C4-2B (cell line): ENCODE measurements around the gene ELOVL4.
A peak's percentile ranks its signal among the peaks of the same experiment; 100 is the strongest.

Experiments used
- H3K27ac ChIP-seq: fragments of 450-650 bp; 2 replicates; pipeline ENCODE4 v1.5.1; 2017
- ZFX ChIP-seq: fragments of 450-650 bp; IDR thresholded peaks from 2 replicates; pipeline ENCODE4 v1.6.1; 2017
- TF ChIP-seq, protein P1 (sequence below): fragments of 450-650 bp; conservative IDR thresholded peaks from 2 replicates; pipeline ENCODE4 v1.5.1; 2017; ENCODE audit warnings: mild to moderate bottlenecking

Gene ELOVL4

DNA sequence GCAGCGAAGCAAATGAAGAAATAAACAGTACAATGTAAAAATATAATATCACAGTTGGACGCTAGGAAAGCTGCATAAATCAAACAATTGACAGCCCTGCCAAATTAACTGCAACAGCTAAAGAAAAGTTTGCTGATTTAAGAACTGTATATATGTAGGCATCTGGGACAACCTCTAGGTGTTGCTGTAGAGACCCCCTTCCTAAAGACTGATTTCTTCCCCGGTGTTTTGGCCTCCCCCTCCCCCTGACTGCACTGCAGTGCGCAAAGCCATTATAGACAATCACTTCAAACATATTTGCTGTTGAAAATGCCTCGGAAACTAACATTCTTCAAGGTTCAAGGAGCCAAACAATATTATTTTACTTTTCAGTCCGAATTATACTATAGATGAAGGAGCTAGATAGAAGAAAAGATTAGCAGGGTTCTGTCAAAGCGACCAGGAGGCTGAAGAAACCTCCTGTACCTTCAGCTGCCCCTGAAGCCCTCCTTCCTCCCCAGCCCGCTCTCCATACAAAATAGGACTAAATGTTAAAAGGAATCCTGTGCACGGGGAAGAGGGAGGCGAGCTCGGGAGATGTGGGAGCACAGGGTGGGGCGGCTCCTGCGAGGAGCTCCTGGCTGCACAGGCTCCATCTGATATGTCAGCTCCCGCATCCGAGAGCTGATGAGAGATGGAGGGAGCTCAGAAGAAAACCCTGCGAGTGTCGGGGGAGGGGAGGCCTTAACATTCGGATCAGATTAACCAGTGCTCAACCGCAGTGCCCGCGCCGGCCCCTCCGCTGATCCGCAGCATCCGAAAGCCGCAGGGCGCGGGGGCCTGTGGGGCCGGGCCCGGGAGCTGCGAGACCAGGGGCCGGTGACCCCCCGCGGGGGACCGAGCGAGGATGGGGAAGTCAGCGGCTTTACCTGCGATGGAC lies 822 bp downstream of the ELOVL4 start:
- no peak for TF ChIP-seq ZFX
- TF ChIP-seq, protein P1, sequence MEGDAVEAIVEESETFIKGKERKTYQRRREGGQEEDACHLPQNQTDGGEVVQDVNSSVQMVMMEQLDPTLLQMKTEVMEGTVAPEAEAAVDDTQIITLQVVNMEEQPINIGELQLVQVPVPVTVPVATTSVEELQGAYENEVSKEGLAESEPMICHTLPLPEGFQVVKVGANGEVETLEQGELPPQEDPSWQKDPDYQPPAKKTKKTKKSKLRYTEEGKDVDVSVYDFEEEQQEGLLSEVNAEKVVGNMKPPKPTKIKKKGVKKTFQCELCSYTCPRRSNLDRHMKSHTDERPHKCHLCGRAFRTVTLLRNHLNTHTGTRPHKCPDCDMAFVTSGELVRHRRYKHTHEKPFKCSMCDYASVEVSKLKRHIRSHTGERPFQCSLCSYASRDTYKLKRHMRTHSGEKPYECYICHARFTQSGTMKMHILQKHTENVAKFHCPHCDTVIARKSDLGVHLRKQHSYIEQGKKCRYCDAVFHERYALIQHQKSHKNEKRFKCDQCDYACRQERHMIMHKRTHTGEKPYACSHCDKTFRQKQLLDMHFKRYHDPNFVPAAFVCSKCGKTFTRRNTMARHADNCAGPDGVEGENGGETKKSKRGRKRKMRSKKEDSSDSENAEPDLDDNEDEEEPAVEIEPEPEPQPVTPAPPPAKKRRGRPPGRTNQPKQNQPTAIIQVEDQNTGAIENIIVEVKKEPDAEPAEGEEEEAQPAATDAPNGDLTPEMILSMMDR, result peak; percentile 21
- no peak overlapping the region for H3K27ac ChIP-seq

DNA sequence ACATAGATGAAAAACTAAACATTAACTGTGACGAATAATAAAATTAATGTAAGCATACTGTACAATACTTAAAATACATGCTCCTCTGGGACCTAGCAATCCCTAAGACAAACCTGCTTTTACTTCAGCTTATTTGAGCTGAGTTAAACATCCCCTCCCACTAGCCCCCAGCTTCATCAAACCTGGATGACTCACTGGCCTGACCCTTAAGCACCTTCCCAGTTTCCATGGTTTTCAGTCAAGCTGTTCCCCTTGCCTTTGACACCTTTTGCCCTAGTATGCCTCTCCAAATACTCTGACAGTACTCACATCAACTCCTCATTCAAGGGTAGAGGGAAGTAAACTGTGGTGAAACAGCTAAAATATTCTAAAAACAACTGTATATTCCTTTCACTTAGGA lies 4.2 kb downstream of the ELOVL4 start:
- TF ChIP-seq, protein P1, result no peak
- no peak for TF ChIP-seq ZFX
- no peak overlapping the region for H3K27ac ChIP-seq

DNA sequence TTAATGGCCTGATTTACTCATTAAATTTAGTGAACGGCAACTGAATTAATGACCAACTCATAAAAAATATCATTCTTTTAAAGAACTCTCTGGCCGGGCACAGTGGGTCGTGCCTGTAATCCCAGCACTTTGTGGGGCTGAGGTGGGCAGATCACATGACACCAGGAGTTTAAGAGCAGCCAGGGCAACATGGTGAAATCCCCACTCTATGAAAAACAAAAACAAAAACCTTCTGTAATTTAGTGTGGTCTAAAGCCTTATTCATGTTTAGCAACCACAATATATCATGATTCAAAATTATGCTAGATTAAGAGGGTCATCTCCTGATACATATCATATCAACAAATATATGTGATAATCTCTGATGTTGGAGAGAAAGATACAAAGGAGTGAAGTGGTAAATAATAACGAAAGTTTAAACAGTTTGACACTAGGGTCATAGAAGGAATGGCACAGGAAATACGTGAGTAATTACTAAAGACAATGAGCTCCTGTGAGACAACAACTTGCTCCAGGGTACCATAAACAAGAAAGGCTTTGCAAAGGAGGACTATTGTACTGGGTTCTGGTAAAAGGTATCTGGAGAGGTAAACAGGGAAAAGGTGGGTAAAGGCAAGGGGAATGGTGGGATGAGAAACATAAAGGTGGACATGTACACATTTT lies 5.7 kb downstream of the ELOVL4 start:
- TF ChIP-seq, protein P1, result no peak
- no peak for TF ChIP-seq ZFX
- H3K27ac ChIP-seq, result no peak overlapping the region

DNA sequence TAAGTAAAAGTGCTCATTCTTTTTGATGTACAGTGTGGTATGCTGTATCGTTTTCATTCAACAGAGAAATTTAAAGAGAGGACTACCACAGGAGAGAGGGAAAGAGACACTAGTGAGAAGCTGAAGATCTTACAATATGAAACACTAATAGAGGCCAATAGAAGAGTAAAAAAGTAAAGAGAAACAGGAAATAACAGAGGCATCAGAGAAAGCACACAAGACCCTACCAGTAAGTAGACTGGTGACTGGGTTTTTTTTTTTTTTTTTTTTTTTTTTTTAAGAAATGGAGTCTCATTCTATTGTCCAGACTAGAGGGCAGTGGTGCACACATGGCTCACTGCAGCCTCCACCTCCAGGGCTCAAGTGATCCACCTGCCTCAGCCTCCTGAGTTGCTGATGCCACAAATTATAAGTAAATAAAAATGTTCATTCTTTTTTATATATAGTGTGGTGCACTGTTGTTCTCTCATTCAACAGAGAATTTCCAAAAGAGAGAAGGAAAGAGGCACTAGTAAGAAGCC lies 18.8 kb downstream of the ELOVL4 start:
- no peak for TF ChIP-seq ZFX
- TF ChIP-seq, protein P1, result peak; percentile 18
- no peak overlapping the region for H3K27ac ChIP-seq

DNA sequence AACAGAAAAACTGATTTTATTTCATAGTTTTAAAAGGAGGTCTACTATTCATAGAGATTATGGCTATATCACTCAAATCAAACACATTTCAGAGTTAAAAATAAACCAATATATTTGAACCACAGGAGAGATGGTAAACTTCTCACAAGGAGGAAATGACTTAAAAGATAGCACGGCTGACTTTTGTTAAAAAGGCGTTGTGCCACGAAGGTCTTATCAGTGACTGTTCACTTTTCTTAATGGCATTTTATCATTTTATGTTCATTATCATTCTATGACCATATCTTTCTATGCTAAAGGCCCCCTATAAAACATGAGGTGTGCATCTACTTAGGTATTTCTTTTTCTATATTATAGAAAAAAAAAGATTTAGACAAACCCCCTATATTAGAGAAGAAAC lies 19.6 kb downstream of the ELOVL4 start:
- TF ChIP-seq ZFX, result no peak
- TF ChIP-seq, protein P1, result no peak

DNA sequence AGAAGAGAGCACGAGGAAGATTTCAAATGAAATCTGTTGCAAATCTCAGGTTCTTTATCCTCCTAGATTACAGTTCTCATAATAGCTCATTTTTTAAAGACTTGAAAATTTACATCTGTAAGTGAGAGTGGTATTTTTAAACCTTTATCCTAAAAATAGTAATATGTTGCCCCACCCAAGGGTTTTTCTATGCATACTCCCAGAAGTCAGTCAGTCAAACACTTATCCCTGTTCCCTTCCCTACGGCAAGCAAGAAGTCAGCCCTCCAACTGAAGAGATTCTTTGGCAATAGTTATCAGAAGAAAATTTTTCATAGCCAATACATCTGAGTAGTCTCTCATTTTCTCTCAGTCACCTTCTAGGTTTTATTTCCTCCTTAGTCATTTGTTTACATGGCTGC lies 24.1 kb downstream of the ELOVL4 start:
- no peak overlapping the region for H3K27ac ChIP-seq
- TF ChIP-seq ZFX, result no peak
- TF ChIP-seq, protein P1, result no peak

More for the DNA sequence above, 19.6 kb downstream of the ELOVL4 start:
- no peak overlapping the region for H3K27ac ChIP-seq

DNA sequence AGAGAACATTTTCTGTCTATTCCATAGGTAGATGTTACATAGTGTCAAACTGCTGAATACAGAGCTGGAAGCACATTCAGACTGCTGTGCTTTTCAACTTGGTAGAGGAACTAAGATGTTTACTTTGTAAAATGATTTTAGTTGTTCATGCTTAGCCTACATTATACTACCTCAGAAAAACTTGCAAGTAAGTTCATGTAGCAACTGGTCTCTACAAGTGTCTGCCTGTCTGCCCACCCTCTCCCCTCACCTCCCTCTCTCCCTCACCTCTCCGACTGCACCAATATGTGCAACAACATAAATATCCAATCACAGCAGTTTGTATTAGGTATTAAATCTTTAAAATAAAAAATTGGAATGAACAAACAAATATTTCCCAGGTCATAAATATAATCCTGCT lies 25.3 kb downstream of the ELOVL4 start:
- no peak overlapping the region for H3K27ac ChIP-seq
- TF ChIP-seq, protein P1, result no peak
- no peak for TF ChIP-seq ZFX
